Neuronal stem cell (in vitro differentiated cells): Measurements from ENCODE around the gene NEU4.
A peak's percentile ranks its signal among the peaks of the same experiment; 100 is the strongest.
"Not testable (repeated sequence)": the region's sequence is repeated elsewhere in the genome, so short reads cannot be mapped to it uniquely, and the experiment has no call there.

ENCODE experiments used
- DNase-seq: peaks from one replicate; pipeline ENCODE4 v3.0.0-alpha.2; 2013; ENCODE audit warnings: low spot score
- H2AFZ ChIP-seq: one replicate; pipeline ENCODE4 v1.6.1; 2013; ENCODE audit warnings: mild to moderate bottlenecking, low read length, inconsistent platforms
- H2AK5ac ChIP-seq: 2 replicates; pipeline ENCODE4 v1.6.1; 2013; ENCODE audit warnings: low read depth, mild to moderate bottlenecking, inconsistent platforms, low read length, moderate library complexity, mixed read lengths
- H2BK120ac ChIP-seq: 2 replicates; pipeline ENCODE4 v1.6.1; 2013; ENCODE audit warnings: low read depth, mild to moderate bottlenecking, inconsistent platforms, low read length, moderate library complexity, mixed read lengths
- H2BK12ac ChIP-seq: one replicate; pipeline ENCODE4 v1.6.1; 2013; ENCODE audit warnings: low read length, inconsistent platforms
- H2BK15ac ChIP-seq: 2 replicates; pipeline ENCODE4 v1.6.1; 2013; ENCODE audit warnings: mild to moderate bottlenecking, low read length, inconsistent platforms, mixed read lengths
- H2BK5ac ChIP-seq: one replicate; pipeline ENCODE4 v1.6.1; 2013; ENCODE audit warnings: inconsistent platforms, mild to moderate bottlenecking, low read length, moderate library complexity
- H3K14ac ChIP-seq: one replicate; pipeline ENCODE4 v1.6.1; 2013; ENCODE audit warnings: low read length, inconsistent platforms
- H3K18ac ChIP-seq: 2 replicates; pipeline ENCODE4 v1.6.1; 2013; ENCODE audit warnings: low read length, inconsistent platforms
- H3K23ac ChIP-seq: 2 replicates; pipeline ENCODE4 v1.6.1; 2013; ENCODE audit warnings: low read depth, mild to moderate bottlenecking, mixed read lengths, low read length, inconsistent platforms; ENCODE audit not compliant: poor library complexity
- H3K27ac ChIP-seq: replicated peaks from 3 replicates; pipeline ENCODE4 v1.5.1; 2013; ENCODE audit warnings: low read length, inconsistent platforms
- H3K27me3 ChIP-seq, 3 experiments: 2 replicates each; pipeline ENCODE4 v1.6.1; 2013; ENCODE audit warnings: low read length in 3 of 3, mild to moderate bottlenecking in 2 of 3, inconsistent platforms in 1 of 3, low read depth in 1 of 3, mixed read lengths in 1 of 3, moderate library complexity in 1 of 3; ENCODE audit not compliant: control insufficient read depth in 3 of 3, insufficient read depth in 3 of 3
- H3K36me3 ChIP-seq, 2 donors: replicated peaks in 1 of 2; 2 replicates each; pipeline ENCODE4 v1.6.1; 2013; ENCODE audit warnings: low read length in 2 of 2; ENCODE audit not compliant: control insufficient read depth in 2 of 2, insufficient read depth in 2 of 2
- H3K4ac ChIP-seq: 2 replicates; pipeline ENCODE4 v1.6.1; 2013; ENCODE audit warnings: inconsistent platforms, mild to moderate bottlenecking, low read length, moderate library complexity
- H3K4me1 ChIP-seq, 2 donors: 1 replicate in 1 of 2; 2 replicates in 1 of 2; pipeline ENCODE4 v1.6.1; 2013; ENCODE audit warnings: low read length in 2 of 2, low read depth in 1 of 2; ENCODE audit not compliant: control insufficient read depth in 2 of 2, insufficient read depth in 1 of 2
- H3K4me2 ChIP-seq: one replicate; pipeline ENCODE4 v1.6.1; 2013; ENCODE audit warnings: mild to moderate bottlenecking, low read length, inconsistent platforms; ENCODE audit not compliant: insufficient read depth, poor library complexity, severe bottlenecking
- H3K4me3 ChIP-seq, 2 donors: 2 replicates each; pipeline ENCODE4 v1.5.1; 2013; ENCODE audit warnings: low read length in 2 of 2, mild to moderate bottlenecking in 2 of 2, inconsistent platforms in 1 of 2, moderate library complexity in 1 of 2
- H3K79me1 ChIP-seq: one replicate; pipeline ENCODE4 v1.6.1; 2013; ENCODE audit warnings: low read depth, mild to moderate bottlenecking, inconsistent platforms, low read length, moderate library complexity
- H3K9ac ChIP-seq: one replicate; pipeline ENCODE4 v1.6.1; 2013; ENCODE audit warnings: mild to moderate bottlenecking, low read depth, low read length, inconsistent platforms; ENCODE audit not compliant: poor library complexity
- H3K9me3 ChIP-seq, 2 donors: replicated peaks in 1 of 2; 2 replicates each; pipeline versions ENCODE3 to v1.6.1; 2013; ENCODE audit warnings: low read length in 2 of 2, mild to moderate bottlenecking in 2 of 2, inconsistent platforms in 1 of 2, low read depth in 1 of 2, mixed read lengths in 1 of 2, moderate library complexity in 1 of 2; ENCODE audit not compliant: control insufficient read depth in 2 of 2, insufficient read depth in 1 of 2
- H4K8ac ChIP-seq: one replicate; pipeline ENCODE4 v1.6.1; 2013; ENCODE audit warnings: low read depth, mild to moderate bottlenecking, inconsistent platforms, low read length, moderate library complexity
- H4K91ac ChIP-seq: one replicate; pipeline ENCODE4 v1.6.1; 2013; ENCODE audit warnings: low read length, low read depth, mild to moderate bottlenecking, inconsistent platforms; ENCODE audit not compliant: poor library complexity
- WGBS, 2 donors: extraction: QIAGEN DNeasy Blood & Tissue Kit; methylation state at CpG; one replicate each; pipeline ENCODE4 v1.1.7; 2013; ENCODE audit warnings: missing lambda C conversion rate in 2 of 2, mixed read lengths in 1 of 2; ENCODE audit not compliant: insufficient read length in 2 of 2, insufficient replicate concordance in 1 of 2; ENCODE audit errors: extremely low coverage in 2 of 2; 5-methylcytosine and 5-hydroxymethylcytosine counted together

NEU4 gene

DNA sequence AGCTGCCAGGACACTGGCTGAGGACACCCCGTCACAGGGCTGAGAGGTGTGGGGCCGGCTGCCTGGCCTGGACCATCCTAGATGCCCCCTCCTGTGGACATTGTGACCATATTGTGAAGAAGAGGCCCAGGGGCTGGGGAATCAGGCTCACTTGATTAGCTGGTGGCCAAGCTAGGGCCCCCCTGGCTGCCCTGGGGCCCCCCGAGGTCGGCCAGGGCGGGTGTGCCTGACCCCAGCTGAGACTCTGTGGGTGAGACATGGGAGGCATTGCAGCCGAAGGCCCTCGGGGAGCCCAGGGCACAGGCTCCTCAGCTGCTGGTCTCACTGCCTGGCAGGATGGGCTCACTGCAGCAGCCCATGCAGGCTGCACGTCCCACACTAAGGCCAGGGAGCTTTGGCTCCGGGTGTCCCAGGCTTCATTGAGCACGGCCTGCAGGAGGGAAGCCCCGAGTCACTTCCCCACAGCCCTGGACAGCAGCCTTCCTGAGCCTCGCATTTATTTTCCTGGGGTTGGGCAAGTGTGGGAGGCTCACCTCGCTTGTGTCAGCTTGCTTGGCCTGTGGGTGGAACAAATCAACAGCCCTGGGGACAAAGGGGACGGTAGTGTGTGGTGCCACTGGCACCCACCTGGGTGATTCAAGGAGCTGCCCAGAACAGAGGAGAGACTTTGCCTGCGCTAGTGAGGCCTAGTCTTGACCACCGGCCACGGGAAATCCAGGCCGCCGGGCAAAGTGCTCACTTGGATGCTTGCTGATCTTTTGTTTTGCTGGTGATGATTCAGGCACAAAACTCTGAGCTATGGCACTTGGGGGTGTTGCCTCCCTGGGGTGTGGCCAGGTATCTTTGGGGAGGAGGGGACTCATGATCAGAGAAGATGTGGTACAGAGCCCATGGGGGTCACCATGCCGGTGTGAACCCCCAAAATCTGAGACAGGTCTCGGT lies 31.0 kb upstream of the NEU4 start:
- H3K27me3 ChIP-seq: no peaks in the 10 kb centered on the region
- H3K4me1 ChIP-seq: no peaks in the 10 kb centered on the region
- no peak overlapping the region for H2BK12ac ChIP-seq
- no peak overlapping the region for H3K4me2 ChIP-seq
- peaks cover 2% of the 10 kb centered on the region for H3K79me1 ChIP-seq
- H2AFZ ChIP-seq: peak overlapping the region; percentile 15
- no peak overlapping the region for H3K4ac ChIP-seq
- no peak overlapping the region for H3K27ac ChIP-seq
- H3K4me3 ChIP-seq: no peak overlapping the region
- no peak overlapping the region for H2BK15ac ChIP-seq
- peak overlapping the region; percentile 77 for H2BK120ac ChIP-seq
- peak overlapping the region; percentile 78 for H3K18ac ChIP-seq
- peaks cover 2 to 3% of the 10 kb centered on the region in 2 donors for H3K9me3 ChIP-seq
- H3K9ac ChIP-seq: no peak overlapping the region
- no peak overlapping the region for H3K23ac ChIP-seq
- H3K36me3 ChIP-seq: no peaks in the 10 kb centered on the region
- H4K91ac ChIP-seq: peak overlapping the region; percentile 20
- no peak overlapping the region for H4K8ac ChIP-seq
- no CpG with 5 or more reads among the region's 21 CpGs for WGBS, 2 donors
- DNase-seq: no peak
- H2AK5ac ChIP-seq: peak overlapping the region; percentile 91
- H3K14ac ChIP-seq: no peak overlapping the region
- no peak overlapping the region for H2BK5ac ChIP-seq

GRCh38 chr2:241780939-241781569 lies 27.9 kb upstream of the NEU4 start:
- H2AK5ac ChIP-seq: no peak overlapping the region
- H3K79me1 ChIP-seq: no peaks in the 10 kb centered on the region
- H4K8ac ChIP-seq: no peak overlapping the region
- no peak overlapping the region for H3K4me3 ChIP-seq
- no peak overlapping the region for H2BK15ac ChIP-seq
- no peak overlapping the region for H2BK5ac ChIP-seq
- no peak overlapping the region for H4K91ac ChIP-seq
- H2BK12ac ChIP-seq: no peak overlapping the region
- H3K4me1 ChIP-seq: no peaks in the 10 kb centered on the region
- no peaks in the 10 kb centered on the region for H3K36me3 ChIP-seq
- no peak overlapping the region for H2AFZ ChIP-seq
- no peak for DNase-seq
- H3K18ac ChIP-seq: no peak overlapping the region
- H3K4ac ChIP-seq: no peak overlapping the region
- no peaks in the 10 kb centered on the region for H3K27me3 ChIP-seq
- no peak overlapping the region for H3K14ac ChIP-seq
- no peak overlapping the region for H3K27ac ChIP-seq
- H3K9me3 ChIP-seq: peaks cover 2 to 3% of the 10 kb centered on the region in 2 donors
- no peak overlapping the region for H3K23ac ChIP-seq
- no peak overlapping the region for H3K4me2 ChIP-seq
- no peak overlapping the region for H2BK120ac ChIP-seq
- H3K9ac ChIP-seq: no peak overlapping the region
- WGBS, 2 donors: no CpG with 5 or more reads among the region's 5 CpGs

GRCh38 chr2:241782053-241782452 lies 26.9 kb upstream of the NEU4 start:
- H2BK120ac ChIP-seq, H3K4ac ChIP-seq, DNase-seq, H4K91ac ChIP-seq, H3K23ac ChIP-seq, H2AK5ac ChIP-seq, H2BK12ac ChIP-seq, H3K18ac ChIP-seq, H3K36me3 ChIP-seq, H4K8ac ChIP-seq, H3K9ac ChIP-seq, H3K4me1 ChIP-seq, H3K27ac ChIP-seq, H3K4me3 ChIP-seq, H2BK15ac ChIP-seq, H2BK5ac ChIP-seq, H3K14ac ChIP-seq, H3K79me1 ChIP-seq, H3K4me2 ChIP-seq, H2AFZ ChIP-seq, H3K9me3 ChIP-seq, H3K27me3 ChIP-seq: not testable (repeated sequence)
- WGBS, 2 donors: no CpG with 5 or more reads among the region's 3 CpGs

- H4K8ac ChIP-seq: no peak overlapping the region
- no peak for DNase-seq
- peaks cover 2 to 4% of the 10 kb centered on the region in 2 donors for H3K9me3 ChIP-seq
- H3K36me3 ChIP-seq: no peaks in the 10 kb centered on the region
- H3K27me3 ChIP-seq: no peaks in the 10 kb centered on the region
- H3K27ac ChIP-seq: no peak overlapping the region
- no peak overlapping the region for H3K23ac ChIP-seq
- H3K4ac ChIP-seq: no peak overlapping the region
- H2AK5ac ChIP-seq: no peak overlapping the region
- H4K91ac ChIP-seq: no peak overlapping the region
- H3K79me1 ChIP-seq: no peaks in the 10 kb centered on the region
- no peak overlapping the region for H2BK5ac ChIP-seq
- no peak overlapping the region for H3K14ac ChIP-seq
- no peak overlapping the region for H2BK15ac ChIP-seq
- H3K9ac ChIP-seq: no peak overlapping the region
- no CpG with 5 or more reads among the region's 4 CpGs for WGBS, 2 donors
- no peak overlapping the region for H3K18ac ChIP-seq
- H2BK120ac ChIP-seq: no peak overlapping the region
- no peak overlapping the region for H2BK12ac ChIP-seq
- H2AFZ ChIP-seq: no peak overlapping the region
- no peak overlapping the region for H3K4me2 ChIP-seq
- H3K4me3 ChIP-seq: no peak overlapping the region
- H3K4me1 ChIP-seq: no peaks in the 10 kb centered on the region
Measured at GRCh38 chr2:241788135-241788534, 20.9 kb upstream of the NEU4 start.
